ENCODE results near the gene PLXNA1.

Gene PLXNA1

GRCh38 chr3:126954141-126954842 lies 28.6 kb upstream of the PLXNA1 start:
- peak; percentile 32 for DNase-seq

DNA sequence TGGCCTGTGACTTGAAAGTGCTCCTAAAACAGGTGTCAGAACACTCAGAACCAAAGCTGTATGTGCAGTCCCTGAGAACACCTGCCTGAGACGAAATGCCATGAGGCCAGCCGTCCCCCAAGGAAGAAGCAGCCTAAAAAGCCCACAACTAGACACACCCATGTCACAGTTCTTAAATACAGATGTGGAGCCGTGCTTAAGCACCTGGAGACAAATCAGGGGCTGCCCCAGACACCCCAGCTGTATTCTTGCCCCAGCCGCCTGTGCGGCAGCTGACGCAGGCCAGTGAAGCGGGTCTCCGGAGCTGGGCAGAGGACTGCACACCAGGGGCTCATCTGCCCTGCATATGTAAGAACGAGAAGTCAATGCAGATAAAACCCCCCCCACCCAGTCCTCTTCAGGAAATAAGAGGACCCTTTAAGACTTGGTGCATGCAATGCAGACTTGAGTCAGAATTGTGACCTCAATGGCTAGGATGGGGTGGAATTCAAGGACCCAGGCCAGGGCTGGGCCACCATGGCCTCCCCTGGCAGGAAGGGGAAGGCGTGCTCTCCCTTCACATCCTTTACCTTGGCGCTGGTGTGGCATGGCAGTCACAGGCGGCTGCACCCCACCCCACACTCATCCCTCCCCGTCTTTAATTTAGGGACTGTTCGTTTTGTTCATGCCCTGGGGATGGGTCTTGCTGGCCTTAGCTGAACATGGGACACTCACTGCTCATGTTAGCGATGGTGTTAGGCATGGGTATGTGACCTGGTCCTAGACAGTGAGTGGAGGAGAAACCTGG lies 27.7 kb upstream of the PLXNA1 start:
- DNase-seq, result no peak

GRCh38 chr3:126956361-126956760 lies 26.6 kb upstream of the PLXNA1 start:
- DNase-seq, result no peak

DNA sequence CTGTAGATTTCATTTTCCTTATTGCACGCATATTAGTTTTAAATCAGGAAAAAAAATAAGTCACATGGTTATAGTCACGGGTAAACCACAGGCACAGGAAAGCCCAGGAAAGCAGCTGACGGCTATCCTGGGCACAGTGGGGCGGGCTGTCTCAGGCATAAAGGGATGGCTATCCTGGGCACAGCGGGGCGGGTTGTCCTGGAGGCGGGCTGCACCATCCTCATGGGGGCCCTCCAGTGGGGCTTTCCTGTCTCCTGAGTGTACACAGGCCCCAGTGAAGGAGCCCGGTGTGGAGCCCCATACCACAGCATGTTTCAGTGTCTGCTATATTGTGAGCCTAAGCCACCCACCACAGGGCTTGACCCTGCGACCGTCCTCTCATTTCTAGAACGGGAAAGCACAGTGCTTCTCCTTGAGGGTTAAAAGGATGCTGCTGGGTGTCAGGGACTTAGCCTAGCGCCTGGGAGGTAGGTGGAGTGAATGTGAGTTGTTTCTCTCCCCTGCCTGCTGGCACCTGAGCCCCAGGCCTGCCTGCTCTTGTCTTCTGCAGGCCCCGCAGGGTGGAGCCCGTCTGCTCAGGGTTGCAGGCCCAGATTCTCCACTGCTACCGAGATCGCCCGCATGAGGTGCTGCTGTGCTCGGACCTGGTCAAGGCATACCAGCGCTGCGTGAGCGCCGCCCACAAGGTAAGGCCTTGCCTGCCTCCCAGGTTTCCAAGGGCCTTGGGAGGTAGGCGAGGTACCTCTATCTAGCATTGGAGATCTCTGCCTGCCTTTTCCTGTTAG lies 25.9 kb upstream of the PLXNA1 start:
- no peak for DNase-seq

- DNase-seq, result no peak
Measured at GRCh38 chr3:126957776-126958637, 24.9 kb upstream of the PLXNA1 start.

GRCh38 chr3:126958638-126959085 lies 24.3 kb upstream of the PLXNA1 start:
- no peak for DNase-seq

DNA sequence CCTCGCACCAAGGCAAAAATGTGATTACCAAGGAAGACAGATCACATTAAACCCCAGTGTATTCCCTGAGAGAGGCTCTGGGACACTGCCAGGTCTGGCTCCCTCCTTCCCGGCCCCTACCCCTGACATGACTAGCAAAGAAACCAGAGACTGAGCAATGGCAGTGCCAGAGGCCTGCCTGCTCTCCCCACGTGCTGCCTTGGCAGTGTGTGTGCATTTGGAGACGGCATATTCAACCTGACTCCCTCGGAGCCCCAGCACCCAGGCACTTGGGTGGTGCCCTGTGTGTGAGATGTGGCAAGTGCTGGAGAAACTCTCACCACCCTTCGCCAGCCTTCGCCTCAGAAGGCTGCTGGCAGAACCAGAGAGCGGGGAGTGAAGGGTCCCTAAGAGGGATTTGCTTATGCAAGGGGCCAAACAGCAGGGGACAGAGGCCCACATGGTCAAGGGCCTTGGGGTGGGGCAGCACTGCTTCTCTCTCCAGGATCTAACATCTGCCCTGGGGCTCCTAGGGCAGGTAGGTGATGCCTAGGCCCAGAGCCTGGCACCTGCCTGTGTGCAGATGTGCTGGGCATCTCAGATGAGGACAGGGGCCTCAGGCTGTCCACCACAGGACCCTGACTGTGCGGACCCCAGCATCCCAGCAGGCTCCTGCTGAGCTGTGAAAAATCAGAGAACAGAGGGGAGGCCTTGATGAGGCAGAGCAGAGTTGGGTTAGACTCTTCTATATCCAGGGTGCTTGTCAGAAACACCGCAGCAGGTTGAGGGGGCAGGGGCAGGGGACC lies 23.6 kb upstream of the PLXNA1 start:
- no peak for DNase-seq

GRCh38 chr3:126959921-126960603 lies 22.9 kb upstream of the PLXNA1 start:
- no peak for DNase-seq

DNA sequence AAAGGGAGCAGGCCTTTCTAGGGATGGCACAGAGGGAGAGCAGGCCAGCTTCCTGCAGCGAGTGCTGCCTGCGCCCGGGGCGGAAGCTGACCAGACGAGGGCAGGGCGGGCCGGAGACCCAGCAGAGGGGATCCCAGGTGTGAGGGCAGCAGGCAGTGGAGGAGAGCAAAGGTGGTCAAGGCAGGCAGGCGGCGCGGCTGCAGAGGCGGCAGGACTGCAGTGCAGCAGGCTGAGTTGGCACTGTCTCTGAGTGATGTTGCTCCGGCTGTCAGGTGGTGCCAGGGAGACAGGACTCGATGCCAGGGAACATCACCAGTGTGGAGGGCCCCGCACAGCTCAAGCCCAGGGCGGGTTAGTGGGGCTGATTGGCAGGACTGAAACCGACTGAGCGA lies 22.3 kb upstream of the PLXNA1 start:
- DNase-seq, result no peak

DNA sequence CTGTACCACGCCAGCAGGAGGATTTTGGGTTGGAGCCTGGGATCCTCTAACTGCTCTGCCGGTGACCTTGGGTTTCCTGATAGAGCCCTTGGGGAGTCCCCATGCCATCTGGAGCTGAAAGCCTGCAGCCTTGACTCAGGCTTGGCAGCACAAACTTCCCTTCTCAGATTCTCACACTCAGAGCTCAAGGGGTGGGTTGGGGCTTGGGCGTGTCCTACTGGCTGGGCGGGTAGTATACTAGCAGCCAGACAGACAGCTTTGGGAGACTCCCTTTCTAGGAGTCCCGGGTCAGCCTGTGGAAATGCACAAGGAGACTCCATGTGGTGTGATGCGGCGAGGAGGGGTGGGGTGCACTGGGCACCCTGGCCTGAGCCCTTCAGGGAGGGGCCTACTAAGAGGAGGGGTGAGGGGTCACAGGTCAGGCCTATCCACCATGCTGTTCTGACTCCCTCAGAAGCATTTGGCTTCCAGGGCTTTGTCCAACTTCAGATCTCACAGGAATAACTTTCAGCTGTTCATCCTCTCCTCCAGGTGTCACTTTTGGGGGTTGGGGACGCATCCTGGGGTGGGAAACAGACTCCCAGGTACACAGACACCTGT lies 21.6 kb upstream of the PLXNA1 start:
- no peak for DNase-seq

GRCh38 chr3:126961791-126962461 lies 21.0 kb upstream of the PLXNA1 start:
- DNase-seq, result no peak

DNA sequence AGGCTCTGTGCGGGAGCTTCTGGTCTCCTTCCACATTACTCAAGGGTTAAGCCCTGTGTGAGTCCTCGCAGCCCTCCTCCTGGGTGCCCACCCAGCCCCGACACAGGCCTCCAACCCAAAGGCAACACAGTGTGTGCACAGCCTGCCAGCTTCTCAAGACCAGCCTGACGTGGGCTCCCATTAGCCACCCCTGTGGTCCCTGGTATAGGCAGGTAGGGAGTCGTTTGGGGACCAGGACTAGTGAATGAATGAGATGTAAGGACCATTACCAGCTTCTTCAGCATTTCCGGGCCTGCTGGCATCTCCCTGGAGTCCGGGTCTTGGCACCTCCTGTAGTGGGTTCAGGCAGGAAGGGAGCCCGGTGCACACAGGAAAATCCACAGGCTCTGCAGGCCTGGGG lies 20.2 kb upstream of the PLXNA1 start:
- no peak for DNase-seq

DNA sequence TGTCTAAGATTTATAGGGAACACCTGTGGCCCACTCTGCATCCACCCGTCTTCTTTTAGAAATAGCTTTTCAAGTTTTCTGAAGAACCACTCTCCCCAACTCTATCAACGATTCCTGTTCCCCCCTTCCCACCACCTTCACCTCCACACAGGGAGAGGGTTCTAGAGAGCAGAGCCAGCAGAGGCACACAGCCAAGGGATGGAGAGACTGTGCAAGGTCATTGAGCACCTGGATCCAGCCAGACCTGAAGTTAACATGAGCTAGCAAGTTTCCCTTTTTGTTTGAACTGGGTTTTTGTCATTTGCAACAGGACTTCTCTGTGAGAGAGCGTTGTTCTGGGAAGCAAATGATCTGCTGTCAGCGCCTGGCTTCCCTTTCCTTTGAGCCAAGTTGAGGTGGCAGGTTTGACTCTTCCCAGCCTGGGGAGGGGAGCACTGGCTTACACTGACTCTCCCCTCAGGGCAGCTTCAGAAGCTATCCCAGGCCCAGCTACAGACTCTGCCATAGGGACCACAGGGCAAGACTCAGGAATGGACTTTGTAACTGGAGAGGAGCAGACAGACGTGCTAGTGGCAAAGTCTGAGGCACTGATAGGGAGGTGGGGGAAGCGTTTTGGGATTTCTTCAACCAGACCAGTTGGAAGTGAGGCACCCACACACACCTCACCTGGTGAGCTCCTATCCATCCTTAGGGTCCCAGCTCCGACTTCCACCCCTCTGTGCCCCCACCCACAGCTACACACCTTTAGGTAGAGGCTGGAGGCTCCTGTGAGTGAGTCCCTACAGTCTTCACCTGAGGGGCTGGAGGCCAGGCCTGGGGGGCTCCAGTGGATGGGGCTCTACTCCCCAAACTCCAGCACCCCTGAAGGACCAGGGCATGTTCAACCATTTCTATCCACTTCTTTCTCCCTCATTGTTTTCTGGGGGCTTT lies 19.4 kb upstream of the PLXNA1 start:
- DNase-seq, result no peak

GRCh38 chr3:126964261-126964660 lies 18.7 kb upstream of the PLXNA1 start:
- no peak for DNase-seq

- no peak for DNase-seq
Measured at GRCh38 chr3:126964950-126965349, 18.0 kb upstream of the PLXNA1 start.

GRCh38 chr3:126965526-126966080 lies 17.3 kb upstream of the PLXNA1 start:
- no peak for DNase-seq

DNA sequence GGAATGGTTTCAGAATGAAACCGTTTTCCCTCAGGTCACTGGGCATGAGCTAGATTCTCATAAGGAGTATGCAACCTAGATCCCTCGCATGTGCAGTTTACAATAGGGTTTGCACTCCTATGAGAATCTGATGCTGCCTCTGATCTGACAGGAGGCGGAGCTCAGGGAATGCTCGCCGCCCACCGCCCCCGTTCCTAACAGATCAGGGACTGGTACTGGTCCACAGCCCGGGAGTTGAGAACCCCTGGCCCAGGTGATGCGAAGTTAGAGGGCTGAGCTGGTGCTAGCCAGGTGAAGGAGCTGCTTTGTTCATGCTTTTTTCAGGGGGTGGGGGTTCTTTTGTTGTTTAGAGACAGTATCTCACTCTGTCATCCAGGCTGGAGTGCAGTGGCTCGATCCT lies 15.5 kb upstream of the PLXNA1 start:
- DNase-seq, result no peak

Measured in activated CD4-positive, alpha-beta T cell treated with anti-CD3 and anti-CD28 coated beads for 48 hours (primary cell).